SK-N-SH (cell line): ENCODE results near the gene CCR5AS.

Experiments
- CTCF ChIA-PET: fragments of 300-600, 350-600 bp; formaldehyde crosslinking; extraction: SDS; loops from one replicate; lab custom pipeline; 2021; lab: Yijun Ruan, JAX
- POLR2A ChIA-PET: fragments of 350-600 bp; sonication (Branson Sonifier 250); formaldehyde crosslinking; extraction: SDS; loops from one replicate; lab custom pipeline; 2020; ENCODE audit warnings: antibody characterized with exemption, inconsistent platforms; lab: Yijun Ruan, JAX
- DNase-seq: peaks from one replicate; pipeline ENCODE4 v3.0.0; 2012
- H2AFZ ChIP-seq: fragments of 200-600 bp; sonication (generic); 2 replicates; pipeline ENCODE4 v1.8.1; 2016; ENCODE audit warnings: antibody characterized with exemption, mild to moderate bottlenecking, low read depth
- H3F3A ChIP-seq: fragments of 200-600 bp; sonication (generic); replicated peaks from 2 replicates; pipeline ENCODE3; 2016; ENCODE audit warnings: antibody characterized with exemption, mild to moderate bottlenecking; ENCODE audit not compliant: insufficient read depth
- H3K27ac ChIP-seq, 2 experiments: fragments of 200-500 bp in 1 of 2; fragments of 200-600 bp in 1 of 2; sonication (Bioruptor generic) in 1 of 2; sonication (generic), shearing (Covaris generic) in 1 of 2; 2 replicates each; pipeline versions ENCODE4 v1.5.1 to v1.6.1; 2014 to 2016; ENCODE audit warnings: low read depth in 2 of 2, inconsistent platforms in 1 of 2, low read length in 1 of 2, mild to moderate bottlenecking in 1 of 2, mixed read lengths in 1 of 2
- H3K27me3 ChIP-seq: fragments of 200-600 bp; sonication (generic), shearing (Covaris generic); 2 replicates; pipeline ENCODE4 v1.6.1; 2016; ENCODE audit warnings: mixed run types; ENCODE audit not compliant: insufficient read depth
- H3K36me3 ChIP-seq, 2 experiments: fragments of 200-500 bp in 1 of 2; fragments of 200-600 bp in 1 of 2; sonication (Bioruptor generic) in 1 of 2; sonication (generic) in 1 of 2; replicated peaks in 1 of 2; 2 replicates each; pipeline versions ENCODE3 to v1.5.1; 2014 to 2016; ENCODE audit warnings: low read length in 1 of 2, mild to moderate bottlenecking in 1 of 2; ENCODE audit not compliant: insufficient read depth in 2 of 2, control insufficient read depth in 1 of 2
- H3K4me1 ChIP-seq, 2 experiments: fragments of 200-500 bp in 1 of 2; fragments of 200-600 bp in 1 of 2; sonication (Bioruptor generic) in 1 of 2; sonication (generic), shearing (Covaris generic) in 1 of 2; 2 replicates each; pipeline versions ENCODE4 v1.5.1 to v1.6.1; 2014 to 2016; ENCODE audit warnings: low read depth in 1 of 2, low read length in 1 of 2, mixed run types in 1 of 2; ENCODE audit not compliant: insufficient read depth in 2 of 2, control insufficient read depth in 1 of 2
- H3K4me2 ChIP-seq: fragments of 200-600 bp; sonication (generic), shearing (Covaris generic); 2 replicates; pipeline ENCODE4 v1.6.1; 2017; ENCODE audit warnings: mixed run types
- H3K4me3 ChIP-seq, 2 experiments: fragments of 200-500 bp in 1 of 2; fragments of 200-600 bp in 1 of 2; sonication (Bioruptor generic) in 1 of 2; sonication (generic), shearing (Covaris generic) in 1 of 2; 2 replicates each; pipeline versions ENCODE4 v1.5.1 to v1.8.1; 2014 to 2016; ENCODE audit warnings: low read depth in 2 of 2, inconsistent platforms in 1 of 2, low read length in 1 of 2, mild to moderate bottlenecking in 1 of 2, mixed read lengths in 1 of 2, moderate library complexity in 1 of 2
- H3K79me2 ChIP-seq: fragments of 200-600 bp; sonication (generic); 2 replicates; pipeline ENCODE4 v1.8.1; 2017; ENCODE audit warnings: mild to moderate bottlenecking; ENCODE audit not compliant: insufficient read depth
- H3K9ac ChIP-seq: fragments of 200-600 bp; sonication (generic); 2 replicates; pipeline ENCODE4 v1.6.1; 2017; ENCODE audit warnings: mixed run types
- H3K9me2 ChIP-seq: fragments of 200-600 bp; sonication (generic); 2 replicates; pipeline ENCODE4 v1.6.1; 2017; ENCODE audit warnings: mixed run types
- H3K9me3 ChIP-seq: fragments of 200-600 bp; sonication (generic); 2 replicates; pipeline ENCODE4 v1.6.1; 2017; ENCODE audit warnings: mixed run types, mild to moderate bottlenecking, moderate library complexity
- H4K20me1 ChIP-seq: fragments of 200-600 bp; sonication (generic); 2 replicates; pipeline ENCODE4 v1.6.1; 2017; ENCODE audit warnings: mild to moderate bottlenecking, mixed run types; ENCODE audit not compliant: insufficient read depth
- CTCF ChIP-seq: fragments of 200-600 bp; sonication (generic); IDR thresholded peaks from 2 replicates; pipeline ENCODE4 v1.6.1; 2017; ENCODE audit warnings: antibody characterized with exemption, mild to moderate bottlenecking, moderate library complexity
- ELF1 ChIP-seq: IDR thresholded peaks from 2 replicates; pipeline ENCODE4 v1.4.0; 2012
- EP300 ChIP-seq, 2 experiments: IDR thresholded peaks; 2 replicates each; pipeline versions ENCODE4 v1.4.0 to v1.6.1; 2012; ENCODE audit warnings: borderline replicate concordance in 1 of 2, low read depth in 1 of 2, low read length in 1 of 2
- FOSL2 ChIP-seq: IDR thresholded peaks from 2 replicates; pipeline ENCODE4 v1.4.0; 2012; ENCODE audit warnings: low read depth, mild to moderate bottlenecking, moderate library complexity, borderline replicate concordance
- FOXJ3 ChIP-seq: sonication (generic); formaldehyde crosslinking; IDR thresholded peaks from 2 replicates; pipeline ENCODE4 v1.5.1; 2020; ENCODE audit warnings: mild to moderate bottlenecking, missing genetic modification reagents
- GABPA ChIP-seq: IDR thresholded peaks from 2 replicates; pipeline ENCODE4 v1.4.0; 2012; ENCODE audit warnings: low read depth, mild to moderate bottlenecking
- JUND ChIP-seq: IDR thresholded peaks from 2 replicates; pipeline ENCODE4 v1.4.0; 2012
- MEF2A ChIP-seq: IDR thresholded peaks from 2 replicates; pipeline ENCODE4 v1.4.0; 2012; ENCODE audit warnings: low read depth, borderline replicate concordance
- NRF1 ChIP-seq: IDR thresholded peaks from 2 replicates; pipeline ENCODE4 v1.6.1; 2012; ENCODE audit warnings: low read depth, mild to moderate bottlenecking, low read length
- POLR2AphosphoS5 ChIP-seq: IDR thresholded peaks from 2 replicates; pipeline ENCODE4 v1.6.1; 2012; ENCODE audit warnings: low read depth, low read length
- RCOR1 ChIP-seq: fragments of 150-350 bp; IDR thresholded peaks from 2 replicates; pipeline ENCODE4 v1.6.1; 2017; ENCODE audit warnings: antibody characterized with exemption, low read length
- RFX5 ChIP-seq: IDR thresholded peaks from 2 replicates; pipeline ENCODE4 v1.6.1; 2012; ENCODE audit warnings: mild to moderate bottlenecking, improper control_type of control experiment, low read length
- SMC3 ChIP-seq: IDR thresholded peaks from 2 replicates; pipeline ENCODE4 v1.6.1; 2012; ENCODE audit warnings: low read depth, low read length, improper control_type of control experiment
- TAF1 ChIP-seq: IDR thresholded peaks from 2 replicates; pipeline ENCODE4 v1.6.1; 2012; ENCODE audit warnings: low read depth, mild to moderate bottlenecking, low read length, moderate library complexity, borderline replicate concordance
- TCF12 ChIP-seq: IDR thresholded peaks from 2 replicates; pipeline ENCODE4 v1.4.0; 2012
- USF2 ChIP-seq: fragments of 150-350 bp; IDR thresholded peaks from 2 replicates; pipeline ENCODE4 v1.6.1; 2017; ENCODE audit warnings: antibody characterized with exemption, low read length, low read depth, borderline replicate concordance
- YY1 ChIP-seq: IDR thresholded peaks from 2 replicates; pipeline ENCODE4 v1.4.0; 2012; ENCODE audit warnings: low read depth, mild to moderate bottlenecking
- WGBS: methylation state at CpG from one replicate; pipeline ENCODE4 v1.1.6; 2017; ENCODE audit warnings: low lambda C conversion rate; 5-methylcytosine and 5-hydroxymethylcytosine counted together
- TF ChIP-seq, protein P1 (sequence below): IDR thresholded peaks from 2 replicates; pipeline ENCODE4 v1.4.0; 2012; ENCODE audit warnings: low read depth

Gene CCR5AS

DNA sequence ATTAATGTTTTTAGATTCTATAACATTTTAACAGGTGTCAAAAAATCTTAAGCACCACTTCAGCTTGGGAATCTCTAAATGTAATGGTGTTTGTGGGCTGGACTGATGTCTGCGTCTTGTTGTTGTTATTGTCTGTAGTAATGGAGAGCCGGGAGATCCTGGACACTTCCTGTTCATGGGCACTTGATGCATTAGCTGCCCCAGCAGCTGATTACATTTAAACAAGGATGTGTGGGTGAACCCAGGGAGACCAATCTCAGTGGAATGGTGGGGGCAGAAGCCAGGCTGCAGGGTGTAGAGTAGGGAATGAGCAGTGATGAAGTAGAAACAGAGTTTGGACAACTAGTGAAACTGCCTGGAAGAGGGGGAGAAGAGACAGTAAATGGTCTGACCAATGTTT is 7.8 kb downstream of the CCR5AS start:
- Histone ChIP-seq H3F3A (no peaks in the 10 kb centered on the region), H3K27ac (no peak overlapping the region), H3K9me2 (no peaks in the 10 kb centered on the region; the same call in 1 of the 2 replicates), H3K4me3 (no peak overlapping the region), H3K79me2 (no peaks in the 10 kb centered on the region), H3K27me3 (peaks cover 7% of the 10 kb centered on the region; the same call in 1 of the 2 replicates), H4K20me1 (no peaks in the 10 kb centered on the region), H3K9me3 (no peaks in the 10 kb centered on the region), H3K4me2 (no peak overlapping the region), H3K36me3 (no peaks in the 10 kb centered on the region), H2AFZ (no peak overlapping the region), H3K4me1 (no peaks in the 10 kb centered on the region), H3K9ac (no peak overlapping the region)
- WGBS, result 6% methylated on average over 2 of the region's 2 CpGs
- ChIA-PET CTCF (interaction anchor here (1.0 to 1.6 kb wide), 2 partner anchors 21 to 89 kb away, joined by 3 to 6 read pairs; no protein-coding TSS in a partner anchor), POLR2A (no interaction called here)
- no peak for TF ChIP-seq ELF1
- TF ChIP-seq FOSL2, result no peak
- no peak for TF ChIP-seq EP300 (IDR thresholded peaks at IDR 0.05; ENCODE audit: borderline replicate concordance in 1 of 2, low read depth in 1 of 2, low read length in 1 of 2)
- TF ChIP-seq TCF12, result no peak
- no peak for TF ChIP-seq CTCF
- no peak for TF ChIP-seq USF2
- TF ChIP-seq NRF1, result no peak
- no peak for DNase-seq

GRCh38 chr3:46398186-46398955 is 8.5 kb downstream of the CCR5AS start:
- H3K27ac ChIP-seq, result no peak overlapping the region
- H3K4me2 ChIP-seq, result no peak overlapping the region
- ChIA-PET POLR2A (no interaction called here), CTCF (interaction anchor here (1.2 kb wide), 1 partner anchor 20 kb away, joined by 3 read pairs; no protein-coding TSS in a partner anchor)
- no peak for TF ChIP-seq CTCF
- no peak for TF ChIP-seq MEF2A
- no peak for TF ChIP-seq SMC3
- TF ChIP-seq GABPA, result no peak
- TF ChIP-seq TAF1, result no peak
- no peak for TF ChIP-seq FOSL2
- TF ChIP-seq, protein P1, sequence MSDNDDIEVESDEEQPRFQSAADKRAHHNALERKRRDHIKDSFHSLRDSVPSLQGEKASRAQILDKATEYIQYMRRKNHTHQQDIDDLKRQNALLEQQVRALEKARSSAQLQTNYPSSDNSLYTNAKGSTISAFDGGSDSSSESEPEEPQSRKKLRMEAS, result no peak
- no peak for TF ChIP-seq POLR2AphosphoS5
- TF ChIP-seq RCOR1, result no peak
- TF ChIP-seq RFX5, result no peak
- TF ChIP-seq JUND, result no peak
- TF ChIP-seq USF2, result no peak
- no peak for TF ChIP-seq FOXJ3 (CRISPR knock-in tag)
- no peak for TF ChIP-seq YY1
- no peak for TF ChIP-seq EP300 (IDR thresholded peaks at IDR 0.05; ENCODE audit: borderline replicate concordance in 1 of 2, low read depth in 1 of 2, low read length in 1 of 2)
- no peaks in the 10 kb centered on the region; the same call in 1 of the 2 replicates for H3K9me2 ChIP-seq
- no peaks in the 10 kb centered on the region for H3F3A ChIP-seq
- peaks cover 11% of the 10 kb centered on the region; the same call in 1 of the 2 replicates for H3K27me3 ChIP-seq
- H3K9me3 ChIP-seq, result no peaks in the 10 kb centered on the region
- H3K79me2 ChIP-seq, result no peaks in the 10 kb centered on the region
- DNase-seq, result no peak
- no peaks in the 10 kb centered on the region for H3K4me1 ChIP-seq
- H3K36me3 ChIP-seq, result no peaks in the 10 kb centered on the region
- no peaks in the 10 kb centered on the region for H4K20me1 ChIP-seq
- H3K4me3 ChIP-seq, result no peak overlapping the region
- no peak overlapping the region for H2AFZ ChIP-seq
- WGBS, result 10% methylated on average over 6 of the region's 6 CpGs
- H3K9ac ChIP-seq, result no peak overlapping the region
